Measurements from ENCODE around the gene FZD2.

- TF ChIP-seq EZH2 (IDR thresholded peaks at IDR 0.05; ENCODE audit: insufficient read depth, poor library complexity, severe bottlenecking), result no peak
- no peak for TF ChIP-seq EZH2phosphoT487 (IDR thresholded peaks at IDR 0.05; ENCODE audit: insufficient read depth, low read depth)
Measured at GRCh38 chr17:44598329-44598728, 41.0 kb downstream of the FZD2 start.
